Measurements from ENCODE around the gene CRIP1. TPM values are rescaled to one million over a fixed set of nuclear protein-coding genes. Genes with fewer than 3 reads are reported as not detected.

Gene CRIP1
- total RNA-seq, 1 donor from 2014 or later = 65.9 TPM

DNA sequence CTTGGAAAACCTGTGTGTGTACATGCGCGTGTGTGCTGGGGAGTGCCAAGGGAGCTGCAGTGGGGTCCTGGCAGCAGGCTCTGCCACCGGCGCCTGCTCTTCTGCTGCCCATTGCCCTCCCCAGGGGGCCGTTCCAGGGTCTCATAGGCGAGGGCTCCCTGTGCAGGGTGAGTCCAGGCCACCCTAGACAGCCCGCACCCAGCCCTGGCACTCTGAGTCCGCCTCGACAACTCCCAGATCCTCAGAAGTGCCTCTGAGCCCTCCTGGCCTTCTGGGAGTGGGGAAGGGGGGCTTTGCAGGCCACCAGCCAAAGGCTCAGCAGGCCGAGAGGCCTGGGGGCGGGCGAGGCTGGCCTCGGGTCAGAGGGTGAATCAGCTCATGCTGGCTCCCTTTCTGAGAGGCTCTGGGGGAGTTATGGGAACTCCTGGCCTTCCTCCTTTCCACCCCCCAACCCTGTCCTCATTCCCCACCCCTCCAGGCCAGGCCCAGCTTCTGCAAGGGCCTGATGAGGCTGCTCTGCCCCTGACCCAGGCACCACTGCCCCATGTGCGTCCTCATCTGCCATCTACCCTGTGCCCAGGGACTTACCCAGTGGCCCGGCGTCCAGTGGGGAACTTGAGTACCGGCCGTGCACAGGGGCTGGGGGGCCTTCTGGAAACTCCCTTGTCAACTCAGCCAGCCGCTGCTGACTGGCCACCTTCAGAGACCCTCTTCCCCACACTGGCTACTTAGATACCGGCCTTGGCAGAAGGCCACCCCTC, 2.3 kb downstream of the CRIP1 start:
- TF ChIP-seq CTCF (IDR thresholded peaks at IDR 0.05; ENCODE audit: borderline replicate concordance) = no peak
- intact Hi-C loops (cut with micrococcal nuclease) = no loop called here
- Histone ChIP-seq H3K27me3 (ENCODE audit: low read depth) (no peaks in the 10 kb centered on the region), H3K4me1 (peaks cover 83% of the 10 kb centered on the region), H3K27ac (replicated peaks) (peak overlapping the region; percentile 100), H3K4me3 (peak overlapping the region; percentile 87), H3K9me3 (replicated peaks) (no peaks in the 10 kb centered on the region), H3K36me3 (no peaks in the 10 kb centered on the region)
- peak; percentile 22 for DNase-seq

DNA sequence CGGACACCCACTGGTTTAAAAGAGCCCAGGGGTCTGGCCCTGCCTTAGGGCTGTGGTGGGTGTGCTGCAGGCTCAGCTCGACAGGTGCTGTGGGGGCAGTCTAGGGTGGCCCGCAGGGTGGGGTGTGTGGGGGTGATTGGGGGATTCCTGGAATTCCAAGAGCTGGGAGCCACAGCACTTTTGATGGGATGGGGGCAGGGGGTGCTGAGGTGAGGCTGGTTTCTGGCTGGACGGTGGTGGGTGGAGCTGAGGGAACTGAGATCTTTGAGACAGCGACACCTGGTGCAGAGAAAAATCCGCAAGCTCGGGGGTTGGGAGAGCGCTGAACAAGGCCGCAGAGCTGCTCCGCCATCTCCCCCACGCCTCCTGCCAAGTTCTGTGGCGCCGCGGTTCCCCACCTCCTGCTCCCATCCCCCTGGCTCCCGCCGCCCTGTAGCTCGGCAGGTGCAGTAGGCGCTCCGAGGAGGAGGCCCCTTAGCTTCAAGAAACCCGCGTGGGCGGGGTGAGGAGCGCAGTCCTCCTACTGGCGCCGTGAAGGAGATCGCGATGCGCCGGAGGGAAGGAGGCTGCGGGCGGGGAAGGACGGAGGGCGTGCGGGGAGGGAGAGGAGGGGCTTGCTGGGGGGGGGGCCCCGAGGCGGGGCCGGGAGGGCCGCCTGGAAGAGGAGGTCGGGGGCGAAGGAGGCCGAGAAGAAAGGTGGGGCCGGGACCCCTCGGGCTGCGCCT, 3.0 kb downstream of the CRIP1 start:
- peak overlapping the region; percentile 100 for H3K27ac ChIP-seq (replicated peaks)
- intact Hi-C loops (cut with micrococcal nuclease) = no loop called here
- H3K9me3 ChIP-seq (replicated peaks) = no peaks in the 10 kb centered on the region
- H3K36me3 ChIP-seq = no peaks in the 10 kb centered on the region
- H3K4me3 ChIP-seq = peak overlapping the region; percentile 87
- peak; percentile 84 for DNase-seq
- no peaks in the 10 kb centered on the region for H3K27me3 ChIP-seq (ENCODE audit: low read depth)
- peaks cover 75% of the 10 kb centered on the region for H3K4me1 ChIP-seq
- peak; percentile 76 for TF ChIP-seq CTCF (IDR thresholded peaks at IDR 0.05; ENCODE audit: borderline replicate concordance)

DNA sequence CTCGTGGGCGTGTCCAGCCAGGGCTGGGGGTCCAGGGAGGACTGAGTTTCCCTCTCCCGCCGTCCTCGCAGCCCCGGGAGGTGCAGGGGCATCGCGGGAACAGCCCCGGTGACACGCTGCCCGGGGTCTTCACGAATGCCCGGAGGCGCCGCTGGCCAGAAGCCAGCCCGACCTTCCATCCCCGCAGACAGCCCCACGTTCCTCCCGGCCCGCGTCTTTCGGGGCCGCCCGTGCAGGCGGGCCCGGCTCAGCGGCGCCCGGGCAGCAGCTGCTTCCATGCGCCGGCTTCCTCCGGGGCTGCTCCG, 3.5 kb downstream of the CRIP1 start:
- no peaks in the 10 kb centered on the region for H3K27me3 ChIP-seq (ENCODE audit: low read depth)
- peak; percentile 52 for DNase-seq
- no peaks in the 10 kb centered on the region for H3K9me3 ChIP-seq (replicated peaks)
- no peaks in the 10 kb centered on the region for H3K36me3 ChIP-seq
- H3K4me1 ChIP-seq = peaks cover 73% of the 10 kb centered on the region
- TF ChIP-seq CTCF (IDR thresholded peaks at IDR 0.05; ENCODE audit: borderline replicate concordance) = no peak
- peak overlapping the region; percentile 100 for H3K27ac ChIP-seq (replicated peaks)
- peak overlapping the region; percentile 87 for H3K4me3 ChIP-seq
- intact Hi-C loops (cut with micrococcal nuclease) = no loop called here

- H3K4me1 ChIP-seq = peaks cover 73% of the 10 kb centered on the region
- no peaks in the 10 kb centered on the region for H3K36me3 ChIP-seq
- peak within 1 kb of the TSS; percentile 87 for H3K4me3 ChIP-seq
- intact Hi-C loops (cut with micrococcal nuclease) = no loop called here
- peak; percentile 93 for TF ChIP-seq CTCF (IDR thresholded peaks at IDR 0.05; ENCODE audit: borderline replicate concordance)
- peak within 1 kb of the TSS; percentile 100 for H3K27ac ChIP-seq (replicated peaks)
- DNase-seq = peak; percentile 100
- no peaks in the 10 kb centered on the region for H3K27me3 ChIP-seq (ENCODE audit: low read depth)
- no peaks in the 10 kb centered on the region for H3K9me3 ChIP-seq (replicated peaks)
These were observed 4.1 kb downstream of the CRIP1 start, which contains the start of gene TEDC1 for GRCh38 chr14:105490572-105491365. Gene TEDC1, plus strand, starts transcription at chr14:105491246. Its CDS starts 130 bp downstream, at chr14:105491376.

- no peak for TF ChIP-seq CTCF (IDR thresholded peaks at IDR 0.05; ENCODE audit: borderline replicate concordance)
These were observed 4.8 kb downstream of the CRIP1 start for GRCh38 chr14:105491366-105491973.

More at GRCh38 chr14:105491366-105491973, 4.8 kb downstream of the CRIP1 start:
- no peaks in the 10 kb centered on the region for H3K27me3 ChIP-seq (ENCODE audit: low read depth)
- peak overlapping the region; percentile 87 for H3K4me3 ChIP-seq
- no peaks in the 10 kb centered on the region for H3K9me3 ChIP-seq (replicated peaks)
- intact Hi-C loops (cut with micrococcal nuclease) = no loop called here
- no peaks in the 10 kb centered on the region for H3K36me3 ChIP-seq
- DNase-seq = peak; percentile 67
- peaks cover 71% of the 10 kb centered on the region for H3K4me1 ChIP-seq
- H3K27ac ChIP-seq (replicated peaks) = peak overlapping the region; percentile 100
